Activated naive CD8-positive, alpha-beta T cell treated with anti-CD3 and anti-CD28 coated beads for 36 hours (primary cell): Measurements from ENCODE around the gene TMEM39B. TPM values are rescaled to one million over a fixed set of nuclear protein-coding genes. Genes with fewer than 3 reads are reported as not detected.

ENCODE experiments used
- DNase-seq: peaks from one replicate; pipeline ENCODE4 v3.0.0; 2021
- H3K27ac Mint-ChIP-seq: one replicate; pipeline ENCODE4 v1.8.0; 2022; ENCODE audit warnings: mild to moderate bottlenecking, moderate library complexity, mixed read lengths
- H3K27me3 Mint-ChIP-seq: one replicate; pipeline ENCODE4 v1.8.0; 2022; ENCODE audit warnings: mild to moderate bottlenecking, mixed read lengths
- H3K36me3 Mint-ChIP-seq: one replicate; pipeline ENCODE4 v1.8.0; 2021; ENCODE audit warnings: mild to moderate bottlenecking, mixed read lengths
- H3K4me1 Mint-ChIP-seq: one replicate; pipeline ENCODE4 v1.8.0; 2021; ENCODE audit warnings: mixed read lengths
- H3K4me3 Mint-ChIP-seq: one replicate; pipeline ENCODE4 v1.8.0; 2022; ENCODE audit warnings: mild to moderate bottlenecking, moderate library complexity, mixed read lengths
- H3K9me3 Mint-ChIP-seq: one replicate; pipeline ENCODE4 v1.8.0; 2022; ENCODE audit warnings: mixed read lengths
- total RNA-seq, 2 experiments: library from RNA; stranded (reverse); gene quantifications; one replicate each; pipeline ENCODE4 v1.2.3, GENCODE V29; 2021

TMEM39B gene
- total RNA-seq, result 10 to 100 TPM; 24.0 to 25.2 TPM

DNA sequence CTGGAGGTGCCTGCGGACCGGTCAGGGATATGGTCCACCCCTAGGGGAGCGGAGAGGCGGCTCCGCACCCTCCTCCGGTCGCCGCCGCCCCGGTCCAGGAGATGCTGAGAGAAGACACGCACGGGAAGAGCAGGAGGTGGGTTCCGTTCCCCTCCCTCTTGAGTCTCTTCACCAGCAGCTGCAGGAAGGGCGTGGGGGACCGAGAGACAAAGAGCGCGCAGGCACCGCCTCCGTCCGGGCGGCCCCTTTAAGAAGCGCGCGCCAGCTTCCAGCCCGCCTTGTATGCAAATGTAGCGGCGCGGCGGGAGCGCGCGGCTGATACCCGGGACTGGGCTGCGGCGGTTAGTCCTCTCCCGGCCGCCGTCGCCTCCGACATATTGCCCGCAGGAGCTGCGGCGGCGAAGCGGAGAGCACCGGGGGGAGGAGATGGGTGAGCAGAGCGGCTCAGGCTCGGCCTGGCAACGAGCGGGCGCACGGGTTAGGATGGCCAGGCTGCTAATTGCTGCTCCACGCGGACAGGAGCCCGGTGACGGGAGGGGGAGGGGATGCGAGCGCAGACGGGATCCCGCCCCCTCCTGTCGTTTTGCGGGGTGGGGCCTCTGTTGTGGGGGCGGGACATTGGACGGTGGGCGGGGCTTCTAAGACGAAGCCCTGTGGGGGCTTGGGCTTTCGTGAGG, at the start of gene TMEM39B:
TMEM39B (plus strand) TSS at position 318 of the 677 bp plus-strand sequence; CDS start at position 427, 109 bp downstream.
- Mint-ChIP-seq H3K4me3 (peak within 1 kb of the TSS; percentile 90), H3K9me3 (no peaks in the 10 kb centered on the region), H3K36me3 (peaks cover 3% of the 10 kb centered on the region), H3K4me1 (peaks cover 26% of the 10 kb centered on the region), H3K27me3 (no peaks in the 10 kb centered on the region), H3K27ac (peak within 1 kb of the TSS; percentile 84)
- DNase-seq, result peak; percentile 95

DNA sequence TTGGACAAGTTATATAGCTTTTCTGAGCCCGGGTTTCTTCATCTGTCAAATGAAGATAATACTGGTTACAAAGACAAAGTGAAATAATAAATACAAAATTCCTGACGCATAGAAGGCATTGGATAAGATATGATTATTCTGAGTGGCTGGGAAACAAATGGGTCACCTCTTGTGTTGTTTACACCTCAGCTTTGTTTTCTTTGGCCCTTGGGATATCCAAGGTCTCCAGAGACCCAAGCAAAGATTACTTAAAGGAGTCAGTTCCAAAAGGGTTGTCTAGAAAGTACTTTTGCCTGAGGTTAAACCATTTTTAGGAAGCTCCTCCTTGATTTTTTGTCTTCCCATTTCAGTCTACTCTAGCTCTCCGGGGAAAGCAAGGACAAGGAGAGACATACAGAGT, 49.4 kb upstream of the TMEM39B start:
- no peak for DNase-seq
- Mint-ChIP-seq H3K4me3 (no peak overlapping the region), H3K4me1 (peaks cover 36% of the 10 kb centered on the region), H3K27ac (no peak overlapping the region), H3K9me3 (no peaks in the 10 kb centered on the region), H3K27me3 (no peaks in the 10 kb centered on the region), H3K36me3 (peaks cover 33% of the 10 kb centered on the region)

DNA sequence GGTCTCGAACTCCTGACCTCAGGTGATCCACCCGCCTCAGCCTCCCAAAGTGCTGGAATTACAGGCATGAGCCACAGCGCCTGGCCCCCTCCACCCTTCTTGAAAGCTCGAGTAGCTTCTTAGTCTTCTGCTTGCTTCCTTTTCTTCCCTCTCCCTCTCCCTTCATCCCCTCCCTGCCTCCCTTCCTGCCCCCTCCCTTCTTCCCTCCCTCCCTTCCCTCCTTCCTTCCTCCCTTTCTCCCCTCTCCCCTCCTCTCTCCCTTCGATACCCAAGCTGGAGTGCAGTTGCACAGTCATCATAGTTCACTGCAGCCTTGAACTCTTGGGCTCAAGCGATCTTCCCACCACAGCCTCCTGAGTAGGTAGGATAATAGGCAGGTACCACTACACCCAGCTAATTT, 47.2 kb upstream of the TMEM39B start:
- Mint-ChIP-seq H3K9me3 (no peaks in the 10 kb centered on the region), H3K27me3 (no peaks in the 10 kb centered on the region), H3K4me3 (no peak overlapping the region), H3K27ac (no peak overlapping the region), H3K4me1 (peaks cover 45% of the 10 kb centered on the region), H3K36me3 (peaks cover 37% of the 10 kb centered on the region)
- no peak for DNase-seq

DNA sequence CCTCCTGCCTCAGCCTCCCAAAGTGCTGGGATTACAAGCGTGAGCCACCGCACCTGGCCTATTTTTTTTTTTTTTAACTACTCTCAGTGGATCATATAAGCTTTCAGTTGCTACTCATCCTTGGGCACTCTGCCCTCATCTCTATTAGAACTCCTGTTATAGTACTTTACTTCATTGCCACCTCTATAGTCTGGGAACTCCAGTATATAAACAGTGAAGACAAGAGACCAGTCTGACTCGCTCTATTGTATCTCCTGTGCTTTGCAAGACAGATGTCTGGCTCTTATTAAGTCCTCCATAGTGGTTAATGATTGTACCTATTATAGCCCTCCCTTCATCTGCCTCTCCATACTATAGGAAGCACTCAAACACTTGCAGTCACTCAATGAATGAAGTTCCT, 44.0 kb upstream of the TMEM39B start:
- Mint-ChIP-seq H3K27ac (no peak overlapping the region), H3K36me3 (peaks cover 34% of the 10 kb centered on the region), H3K9me3 (no peaks in the 10 kb centered on the region), H3K27me3 (no peaks in the 10 kb centered on the region), H3K4me3 (no peak overlapping the region), H3K4me1 (peaks cover 44% of the 10 kb centered on the region)
- no peak for DNase-seq

DNA sequence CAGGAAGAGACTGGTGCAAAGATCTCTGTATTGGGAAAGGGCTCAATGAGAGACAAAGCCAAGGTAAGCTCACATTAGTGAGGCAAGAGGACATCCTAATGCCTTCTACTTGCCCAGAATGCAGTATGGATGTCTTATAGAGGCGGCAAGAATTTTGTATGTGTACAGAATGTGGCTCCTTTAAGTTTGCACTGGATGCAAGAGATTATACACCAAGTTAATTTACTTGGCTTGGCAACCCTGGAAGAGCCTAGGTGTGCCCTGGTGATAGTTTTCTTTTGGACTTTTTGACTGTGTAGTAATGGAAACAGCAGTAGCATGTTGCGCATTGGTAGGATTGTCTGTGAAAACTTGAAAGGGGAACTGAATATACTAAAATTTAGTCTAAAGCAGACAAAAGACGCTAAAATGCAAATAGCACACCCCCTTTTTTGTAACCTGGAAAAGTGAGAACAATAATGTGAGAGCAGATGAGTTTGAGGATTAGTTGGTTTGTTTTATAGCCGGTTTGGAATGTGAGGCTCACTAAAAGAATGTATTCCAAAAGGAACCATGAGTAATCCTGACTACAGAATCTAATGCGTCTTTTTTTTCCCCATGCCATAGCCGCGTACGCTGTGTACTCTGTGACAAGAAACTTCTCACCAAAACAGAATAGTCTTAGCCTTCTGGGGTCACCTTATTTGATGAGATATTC, 41.0 kb upstream of the TMEM39B start:
- no peaks in the 10 kb centered on the region for H3K27me3 Mint-ChIP-seq
- no peak overlapping the region for H3K27ac Mint-ChIP-seq
- peaks cover 43% of the 10 kb centered on the region for H3K36me3 Mint-ChIP-seq
- no peak for DNase-seq
- no peaks in the 10 kb centered on the region for H3K9me3 Mint-ChIP-seq
- H3K4me3 Mint-ChIP-seq, result no peak overlapping the region
- peaks cover 40% of the 10 kb centered on the region for H3K4me1 Mint-ChIP-seq

DNA sequence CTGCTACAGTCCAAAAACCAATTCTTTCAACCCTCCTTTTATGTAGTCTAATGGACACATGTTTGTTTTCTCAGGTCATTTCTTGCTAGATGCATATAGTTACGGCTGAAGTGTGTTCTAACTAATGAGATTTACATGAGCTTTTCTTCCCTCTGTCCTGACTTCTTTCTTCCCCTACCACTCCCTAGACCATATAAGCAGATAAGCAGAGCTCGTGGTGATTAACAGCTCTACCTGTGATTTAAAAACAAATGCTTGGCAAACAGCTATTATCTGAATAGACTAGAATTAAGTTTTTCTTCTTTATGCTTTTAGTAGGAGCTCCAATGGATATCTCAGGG, 40.5 kb upstream of the TMEM39B start:
- Mint-ChIP-seq H3K27me3 (no peaks in the 10 kb centered on the region), H3K9me3 (no peaks in the 10 kb centered on the region), H3K4me3 (no peak overlapping the region), H3K4me1 (peaks cover 38% of the 10 kb centered on the region), H3K36me3 (peaks cover 43% of the 10 kb centered on the region), H3K27ac (peak overlapping the region; percentile 46)
- no peak for DNase-seq

- Mint-ChIP-seq H3K27me3 (no peaks in the 10 kb centered on the region), H3K9me3 (no peaks in the 10 kb centered on the region), H3K27ac (no peak overlapping the region), H3K4me3 (no peak overlapping the region), H3K36me3 (peaks cover 42% of the 10 kb centered on the region), H3K4me1 (peaks cover 21% of the 10 kb centered on the region)
- no peak for DNase-seq
Observed at GRCh38 chr1:32035119-32035518, 37.6 kb upstream of the TMEM39B start.

- no peaks in the 10 kb centered on the region for H3K9me3 Mint-ChIP-seq
- H3K36me3 Mint-ChIP-seq, result peaks cover 22% of the 10 kb centered on the region
- H3K4me3 Mint-ChIP-seq, result no peak overlapping the region
Observed at GRCh38 chr1:32040711-32041110, 32.0 kb upstream of the TMEM39B start.

GRCh38 chr1:32042330-32042729, 30.4 kb upstream of the TMEM39B start:
- no peak for DNase-seq
- Mint-ChIP-seq H3K9me3 (no peaks in the 10 kb centered on the region), H3K36me3 (peaks cover 21% of the 10 kb centered on the region), H3K4me3 (no peak overlapping the region), H3K27me3 (no peaks in the 10 kb centered on the region), H3K4me1 (no peaks in the 10 kb centered on the region), H3K27ac (no peak overlapping the region)

More at GRCh38 chr1:32040711-32041110, 32.0 kb upstream of the TMEM39B start:
- peaks cover 1% of the 10 kb centered on the region for H3K4me1 Mint-ChIP-seq
- no peak for DNase-seq
- no peak overlapping the region for H3K27ac Mint-ChIP-seq
- H3K27me3 Mint-ChIP-seq, result no peaks in the 10 kb centered on the region

DNA sequence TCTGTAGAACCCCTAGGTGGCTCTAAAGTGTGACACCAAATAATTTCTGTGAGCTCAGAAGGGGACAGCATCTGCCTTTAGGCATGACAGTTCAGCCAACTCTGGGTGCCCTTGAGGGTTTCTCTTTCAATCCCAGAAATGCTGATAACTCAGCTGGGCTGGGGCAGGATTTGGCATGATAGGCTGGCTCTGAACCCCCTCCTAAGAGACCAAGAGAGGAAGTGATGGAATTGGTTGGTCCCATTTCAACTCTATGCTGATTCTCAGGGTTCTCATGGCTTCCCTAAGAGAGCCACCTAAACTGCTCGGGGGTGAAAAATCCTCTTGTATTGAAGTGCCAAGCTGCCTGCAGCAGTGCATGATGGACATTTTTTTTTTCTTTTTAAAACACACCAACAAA, 28.5 kb upstream of the TMEM39B start:
- Mint-ChIP-seq H3K9me3 (no peaks in the 10 kb centered on the region), H3K36me3 (peaks cover 19% of the 10 kb centered on the region), H3K4me1 (peaks cover 5% of the 10 kb centered on the region)

DNA sequence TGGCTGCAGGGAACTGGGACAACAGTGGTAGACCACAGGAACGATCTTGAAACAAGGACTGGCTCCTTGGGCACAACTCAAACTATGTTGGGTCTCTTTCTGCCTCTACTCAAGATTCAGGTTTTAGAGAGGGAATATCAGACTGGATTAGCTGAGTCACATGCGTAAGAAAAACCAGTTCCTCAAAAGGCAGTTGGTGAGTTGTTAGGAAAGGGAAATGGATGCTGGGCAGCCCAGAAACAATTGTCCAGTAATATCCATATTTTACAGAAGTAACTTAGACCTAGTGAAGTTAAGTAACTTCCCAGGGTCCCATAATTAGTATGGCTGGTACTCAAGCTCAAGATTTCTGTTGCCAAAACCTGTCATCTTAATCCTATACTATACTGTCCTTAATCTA, 27.0 kb upstream of the TMEM39B start:
- no peaks in the 10 kb centered on the region for H3K27me3 Mint-ChIP-seq
- peaks cover 19% of the 10 kb centered on the region for H3K36me3 Mint-ChIP-seq
- no peak for DNase-seq
- H3K4me1 Mint-ChIP-seq, result peaks cover 11% of the 10 kb centered on the region
- H3K27ac Mint-ChIP-seq, result no peak overlapping the region
- H3K4me3 Mint-ChIP-seq, result no peak overlapping the region
- H3K9me3 Mint-ChIP-seq, result no peaks in the 10 kb centered on the region

More for the DNA sequence above, 28.5 kb upstream of the TMEM39B start:
- no peak overlapping the region for H3K4me3 Mint-ChIP-seq
- no peaks in the 10 kb centered on the region for H3K27me3 Mint-ChIP-seq
- H3K27ac Mint-ChIP-seq, result no peak overlapping the region
- no peak for DNase-seq

GRCh38 chr1:32047701-32048100, 25.0 kb upstream of the TMEM39B start:
- Mint-ChIP-seq H3K27ac (no peak overlapping the region), H3K9me3 (no peaks in the 10 kb centered on the region), H3K36me3 (peaks cover 27% of the 10 kb centered on the region), H3K27me3 (no peaks in the 10 kb centered on the region), H3K4me1 (peaks cover 11% of the 10 kb centered on the region), H3K4me3 (no peak overlapping the region)
- no peak for DNase-seq

DNA sequence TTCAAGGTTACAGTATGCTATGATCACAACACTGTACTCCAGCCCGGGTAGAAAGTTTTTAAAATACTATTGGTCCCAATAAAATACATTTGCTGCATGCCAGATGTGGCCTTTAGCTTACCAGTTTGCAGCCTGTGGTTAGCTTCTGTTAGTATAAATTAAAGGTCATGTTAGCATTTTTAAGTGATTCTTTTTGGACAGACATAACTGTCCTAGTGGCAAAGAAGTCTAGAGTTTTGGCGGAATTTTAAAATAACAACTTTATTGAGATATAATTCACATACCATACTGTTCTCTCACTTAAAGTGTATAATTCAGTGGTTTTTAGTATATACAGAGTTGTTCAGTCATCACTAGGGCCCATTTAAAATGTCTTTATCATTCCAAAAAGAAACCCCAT, 24.3 kb upstream of the TMEM39B start:
- Mint-ChIP-seq H3K4me3 (no peak overlapping the region), H3K4me1 (peaks cover 11% of the 10 kb centered on the region), H3K27me3 (no peaks in the 10 kb centered on the region), H3K36me3 (peaks cover 28% of the 10 kb centered on the region), H3K9me3 (no peaks in the 10 kb centered on the region), H3K27ac (no peak overlapping the region)
- no peak for DNase-seq

- Mint-ChIP-seq H3K9me3 (no peaks in the 10 kb centered on the region), H3K36me3 (peaks cover 18% of the 10 kb centered on the region), H3K4me3 (no peak overlapping the region), H3K4me1 (peaks cover 11% of the 10 kb centered on the region), H3K27me3 (no peaks in the 10 kb centered on the region), H3K27ac (peak overlapping the region; percentile 10)
- no peak for DNase-seq
Observed at GRCh38 chr1:32051706-32052105, 21.0 kb upstream of the TMEM39B start.

- Mint-ChIP-seq H3K27me3 (no peaks in the 10 kb centered on the region), H3K4me3 (no peak overlapping the region), H3K27ac (no peak overlapping the region), H3K4me1 (peaks cover 11% of the 10 kb centered on the region), H3K36me3 (peaks cover 16% of the 10 kb centered on the region), H3K9me3 (no peaks in the 10 kb centered on the region)
- no peak for DNase-seq
Observed at GRCh38 chr1:32052887-32053286, 19.9 kb upstream of the TMEM39B start.

DNA sequence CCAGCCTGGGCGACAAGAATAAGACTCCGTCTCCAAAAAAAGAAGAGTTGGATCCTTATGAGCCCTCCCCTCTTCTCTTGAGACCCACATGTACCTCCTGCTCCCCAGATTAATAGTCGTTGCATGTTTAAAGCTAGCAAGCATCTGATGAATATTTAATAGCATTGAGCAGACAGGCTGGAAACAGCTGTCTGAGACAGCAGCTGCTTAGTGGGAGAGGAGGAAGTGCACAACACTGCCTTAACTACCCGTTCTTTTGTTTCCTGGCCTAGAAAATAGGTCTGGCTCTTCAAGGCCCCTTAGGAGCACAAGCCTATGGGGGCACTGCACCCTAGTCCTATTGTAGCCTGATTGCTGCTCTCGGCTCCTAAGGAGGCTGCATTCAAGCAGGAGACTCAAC, 17.3 kb upstream of the TMEM39B start:
- no peak overlapping the region for H3K27ac Mint-ChIP-seq
- H3K9me3 Mint-ChIP-seq, result no peaks in the 10 kb centered on the region
- H3K36me3 Mint-ChIP-seq, result peaks cover 12% of the 10 kb centered on the region
- DNase-seq, result no peak
- H3K4me3 Mint-ChIP-seq, result no peak overlapping the region
- no peaks in the 10 kb centered on the region for H3K27me3 Mint-ChIP-seq
- H3K4me1 Mint-ChIP-seq, result no peaks in the 10 kb centered on the region
